AG04449 (cell line): ENCODE results near the gene HOXB5.

ENCODE experiments used
- CTCF ChIA-PET: fragments of 350-600 bp; formaldehyde crosslinking; extraction: SDS; loops from one replicate; lab custom pipeline; 2021; ENCODE audit warnings: antibody characterized with exemption; lab: Yijun Ruan, JAX
- POLR2A ChIA-PET: fragments of 400-600, 350-600 bp; formaldehyde crosslinking; extraction: SDS; loops from one replicate; lab custom pipeline; 2020; ENCODE audit warnings: antibody characterized with exemption, inconsistent platforms; lab: Yijun Ruan, JAX
- DNase-seq: peaks from one replicate; pipeline ENCODE4 v3.0.0-alpha.2; 2010; ENCODE audit warnings: low read depth, low spot score
- H3K4me3 ChIP-seq: 2 replicates; pipeline ENCODE4 v1.5.1; 2011; ENCODE audit warnings: low read depth, mild to moderate bottlenecking, control low read depth, low read length
- TF ChIP-seq, protein P1 (sequence below): IDR thresholded peaks from one replicate; pipeline ENCODE4 v1.5.1; 2011; ENCODE audit warnings: mild to moderate bottlenecking, moderate library complexity, low read length, control low read depth, inconsistent platforms; ENCODE audit not compliant: insufficient read depth; ENCODE audit errors: missing control alignments

The HOXB5 gene

DNA sequence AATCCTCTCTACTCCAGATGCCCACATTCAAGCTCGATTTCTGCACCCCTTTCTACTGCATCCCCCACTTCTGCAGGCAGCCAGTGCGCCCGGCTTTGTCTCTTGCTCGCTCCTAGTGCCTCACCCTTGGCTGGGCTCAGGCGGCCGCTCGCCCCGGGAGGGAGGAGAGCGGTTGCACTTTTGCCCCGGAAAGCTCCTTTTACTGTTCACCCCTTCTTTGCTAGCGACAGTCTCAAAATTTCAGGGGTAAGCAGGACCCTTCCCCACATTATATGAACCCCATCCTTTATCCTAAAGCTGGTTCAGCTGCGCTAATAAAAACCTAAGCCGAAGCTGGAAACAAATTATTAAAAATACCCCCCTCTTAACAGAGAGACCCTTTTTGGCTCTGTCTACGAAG lies 1.0 kb downstream of the HOXB5 start:
- H3K4me3 ChIP-seq: peak overlapping the region; percentile 76
- TF ChIP-seq, protein P1, sequence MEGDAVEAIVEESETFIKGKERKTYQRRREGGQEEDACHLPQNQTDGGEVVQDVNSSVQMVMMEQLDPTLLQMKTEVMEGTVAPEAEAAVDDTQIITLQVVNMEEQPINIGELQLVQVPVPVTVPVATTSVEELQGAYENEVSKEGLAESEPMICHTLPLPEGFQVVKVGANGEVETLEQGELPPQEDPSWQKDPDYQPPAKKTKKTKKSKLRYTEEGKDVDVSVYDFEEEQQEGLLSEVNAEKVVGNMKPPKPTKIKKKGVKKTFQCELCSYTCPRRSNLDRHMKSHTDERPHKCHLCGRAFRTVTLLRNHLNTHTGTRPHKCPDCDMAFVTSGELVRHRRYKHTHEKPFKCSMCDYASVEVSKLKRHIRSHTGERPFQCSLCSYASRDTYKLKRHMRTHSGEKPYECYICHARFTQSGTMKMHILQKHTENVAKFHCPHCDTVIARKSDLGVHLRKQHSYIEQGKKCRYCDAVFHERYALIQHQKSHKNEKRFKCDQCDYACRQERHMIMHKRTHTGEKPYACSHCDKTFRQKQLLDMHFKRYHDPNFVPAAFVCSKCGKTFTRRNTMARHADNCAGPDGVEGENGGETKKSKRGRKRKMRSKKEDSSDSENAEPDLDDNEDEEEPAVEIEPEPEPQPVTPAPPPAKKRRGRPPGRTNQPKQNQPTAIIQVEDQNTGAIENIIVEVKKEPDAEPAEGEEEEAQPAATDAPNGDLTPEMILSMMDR: no peak
- ChIA-PET POLR2A (interaction anchor here (1.0 to 3.3 kb wide), 13 partner anchors 17 to 256 kb away, joined by 3 to 14 read pairs (median 5); partner anchors contain the start of gene HOXB8), CTCF (interaction anchor here (0.8 to 8.4 kb wide), 29 partner anchors 17 to 441 kb away, joined by 3 to 80 read pairs (median 6); partner anchors contain the start of gene HOXB8)
- no peak for DNase-seq

DNA sequence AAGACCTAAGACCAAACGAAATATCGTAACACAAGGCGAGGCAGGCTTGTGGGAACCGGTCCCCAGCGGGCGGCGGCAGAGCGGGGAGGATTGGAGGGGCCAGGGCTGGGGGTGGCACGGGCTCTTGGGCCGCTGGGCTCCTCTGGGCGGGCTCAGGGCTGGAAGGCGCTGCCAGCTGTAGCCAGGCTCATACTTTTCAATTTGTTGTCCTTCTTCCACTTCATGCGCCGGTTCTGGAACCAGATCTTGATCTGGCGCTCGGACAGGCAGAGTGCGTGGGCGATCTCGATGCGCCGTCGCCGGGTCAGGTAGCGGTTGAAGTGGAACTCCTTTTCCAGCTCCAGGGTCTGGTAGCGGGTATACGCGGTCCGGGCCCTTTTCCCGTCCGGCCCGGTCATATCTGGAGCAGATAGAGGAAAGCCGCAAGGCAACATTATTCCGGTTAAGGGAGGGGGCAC lies 1.5 kb downstream of the HOXB5 start:
- TF ChIP-seq, protein P1: no peak
- CTCF ChIA-PET: interaction anchor here (1.0 to 8.4 kb wide), 18 partner anchors 15 to 328 kb away, joined by 3 to 80 read pairs (median 10); partner anchors contain the start of gene HOXB8
- DNase-seq: no peak
- POLR2A ChIA-PET: interaction anchor here (0.6 to 3.3 kb wide), 9 partner anchors 18 to 240 kb away, joined by 3 to 14 read pairs (median 4); partner anchors contain the start of gene HOXB8
- peak overlapping the region; percentile 76 for H3K4me3 ChIP-seq

DNA sequence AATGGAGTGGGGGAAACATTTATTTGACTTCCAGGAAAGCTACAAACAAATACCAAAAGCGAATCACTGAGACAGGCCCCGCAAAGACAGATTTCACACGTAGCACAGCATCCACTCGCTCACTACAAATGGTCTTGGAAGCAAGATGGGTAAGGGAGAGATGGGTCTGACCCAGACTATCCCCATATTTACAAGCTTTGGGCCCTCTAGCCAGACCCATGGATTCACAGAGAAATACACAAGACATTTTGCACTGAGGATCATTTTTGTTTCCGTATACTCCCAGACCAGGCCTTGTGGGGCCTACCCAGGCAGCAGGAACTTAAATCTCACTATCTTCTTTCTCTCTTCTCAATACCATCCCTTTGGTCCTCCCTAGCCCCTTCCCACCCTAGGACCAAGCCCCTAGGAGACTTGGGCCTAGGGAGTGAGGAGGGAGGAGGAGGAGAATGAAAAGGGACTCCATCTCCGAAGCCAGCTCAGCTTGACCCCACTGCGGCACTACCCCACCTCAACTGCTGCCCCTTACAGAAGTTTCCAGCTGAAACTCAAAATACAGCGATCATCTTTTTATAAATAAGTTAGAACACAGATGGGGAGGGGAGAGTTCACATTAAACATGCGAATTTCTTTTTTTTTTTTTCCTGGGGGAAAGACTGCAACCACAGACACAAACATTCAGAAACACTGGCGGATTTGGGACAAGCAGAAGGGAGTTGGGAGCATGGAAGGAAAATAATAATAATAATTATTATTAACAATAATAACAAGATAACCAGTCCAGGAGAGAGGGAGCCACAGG lies 2.1 kb downstream of the HOXB5 start:
- CTCF ChIA-PET: interaction anchor here (0.6 to 8.4 kb wide), 17 partner anchors 15 to 283 kb away, joined by 3 to 80 read pairs (median 4); partner anchors contain the start of gene HOXB8
- TF ChIP-seq, protein P1: no peak
- H3K4me3 ChIP-seq: peak overlapping the region; percentile 76
- POLR2A ChIA-PET: interaction anchor here (0.6 to 3.3 kb wide), 8 partner anchors 18 to 388 kb away, joined by 3 to 14 read pairs (median 4); no protein-coding TSS in a partner anchor
- DNase-seq: no peak

DNA sequence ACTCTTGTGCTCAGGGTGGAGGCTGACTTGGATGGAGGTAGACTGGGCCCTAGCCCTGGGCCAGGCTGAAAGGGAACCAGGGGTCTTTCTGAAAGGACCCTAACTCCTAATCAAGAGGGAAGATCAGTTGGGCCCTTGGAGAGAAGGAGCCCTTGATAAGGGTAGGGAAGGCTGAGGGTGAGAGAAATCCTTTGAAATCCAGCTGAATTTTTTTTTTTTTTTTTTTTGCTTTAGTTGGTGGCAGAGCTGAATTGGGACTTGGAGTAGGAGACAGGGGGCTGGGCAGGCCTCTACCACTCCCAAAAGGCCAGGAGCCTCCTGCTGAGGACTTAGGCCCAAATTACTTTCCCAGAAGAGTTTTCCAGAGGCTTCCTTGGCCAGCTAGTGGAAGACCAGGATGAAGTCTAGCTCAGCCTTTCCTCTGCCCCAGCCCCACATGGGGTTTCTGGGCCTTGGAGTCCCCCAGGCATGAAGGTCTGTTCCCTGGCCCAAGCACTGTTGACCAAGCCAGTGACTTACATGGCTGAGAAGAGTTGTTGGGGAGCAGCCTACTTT lies 2.9 kb downstream of the HOXB5 start:
- H3K4me3 ChIP-seq: peak overlapping the region; percentile 76
- POLR2A ChIA-PET: interaction anchor here (0.6 to 1.5 kb wide), 4 partner anchors 22 to 387 kb away, joined by 3 to 5 read pairs (median 4); no protein-coding TSS in a partner anchor
- TF ChIP-seq, protein P1: no peak
- CTCF ChIA-PET: interaction anchor here (0.9 to 8.4 kb wide), 13 partner anchors 18 to 282 kb away, joined by 3 to 80 read pairs (median 4); partner anchors contain the start of gene HOXB8
- no peak for DNase-seq

DNA sequence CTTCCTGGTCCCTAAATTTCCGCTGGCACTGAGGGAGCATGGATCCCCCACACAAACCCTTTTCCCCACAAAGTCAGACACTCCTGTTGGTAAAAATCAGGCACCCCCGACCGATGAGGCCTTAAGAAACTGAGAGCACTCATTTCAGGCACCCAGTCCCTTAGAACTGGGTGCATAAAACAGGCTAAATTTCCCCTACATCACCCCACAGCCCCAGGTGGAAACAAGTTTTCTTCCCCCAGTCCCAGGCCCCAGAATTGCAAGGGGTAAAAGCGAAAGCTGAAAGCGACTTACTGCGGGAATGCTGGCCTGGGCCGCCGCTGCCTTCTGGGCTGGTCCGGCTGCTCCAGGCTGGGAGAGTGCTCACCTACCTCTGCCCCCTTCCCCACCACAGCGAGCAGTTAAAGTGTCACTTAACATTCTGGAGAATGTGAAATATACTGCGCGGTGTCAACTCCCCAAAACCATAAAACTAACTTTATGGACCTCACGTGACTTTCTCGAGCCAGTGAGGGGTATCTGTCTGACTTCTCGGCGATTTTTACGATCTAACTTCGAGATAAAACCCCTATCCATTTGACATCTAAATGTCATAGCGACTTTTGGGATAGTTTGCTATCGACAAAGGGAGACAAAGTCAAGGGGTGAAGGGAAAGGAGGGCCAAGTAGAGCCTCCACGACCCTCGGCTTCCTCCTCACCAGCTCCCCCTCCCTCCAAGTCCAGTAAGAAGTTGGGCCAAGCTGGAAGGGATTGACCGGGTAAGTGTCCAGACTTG lies 3.6 kb downstream of the HOXB5 start, which contains the start of gene HOXB3:
HOXB3 (minus strand) TSS at position 411 of the 776 bp plus-strand sequence. CDS start 37,767 bp downstream, outside the sequence.
- DNase-seq: peak; percentile 67
- ChIA-PET CTCF (interaction anchor here (0.7 to 8.4 kb wide), 15 partner anchors 18 to 282 kb away, joined by 3 to 80 read pairs (median 5); partner anchors contain the start of gene HOXB8), POLR2A (interaction anchor here (0.7 to 1.5 kb wide), 5 partner anchors 23 to 103 kb away, joined by 3 to 5 read pairs (median 3); no protein-coding TSS in a partner anchor)
- TF ChIP-seq, protein P1: no peak
- peak within 1 kb of the TSS; percentile 76 for H3K4me3 ChIP-seq
